Prostate gland (tissue), 2 donors: ENCODE measurements around the gene HMG20B. TPM values are rescaled to one million over a fixed set of nuclear protein-coding genes. Genes with fewer than 3 reads are reported as not detected.

ENCODE experiments used
- DNase-seq: peaks from one replicate; pipeline ENCODE4 v3.0.0-alpha.2; 2019; ENCODE audit warnings: low spot score
- H3K27ac ChIP-seq, 2 donors: fragments of 200-600 bp; sonication (generic); 2 replicates each; pipeline ENCODE4 v1.5.1; 2017 to 2019
- H3K27me3 ChIP-seq: fragments of 200-600 bp; sonication (generic); replicated peaks from 2 replicates; pipeline ENCODE4 v1.5.1; 2019; ENCODE audit not compliant: insufficient read depth
- H3K36me3 ChIP-seq, 2 donors: fragments of 200-600 bp; sonication (generic); 1 replicate in 1 of 2; 2 replicates in 1 of 2; pipeline versions ENCODE4 v1.5.1 to v1.8.1; 2017 to 2019
- H3K4me1 ChIP-seq: fragments of 200-600 bp; sonication (generic); replicated peaks from 2 replicates; pipeline ENCODE4 v1.5.1; 2019
- H3K4me3 ChIP-seq, 2 donors: fragments of 200-600 bp; sonication (generic); 2 replicates each; pipeline ENCODE4 v1.5.1; 2017 to 2019
- H3K9me3 ChIP-seq: fragments of 200-600 bp; sonication (generic); 2 replicates; pipeline ENCODE4 v1.5.1; 2017
- POLR2A ChIP-seq: fragments of 450-650 bp; IDR thresholded peaks from one replicate; pipeline ENCODE4 v1.6.1; 2016; ENCODE audit warnings: antibody characterized with exemption, mild to moderate bottlenecking
- POLR2AphosphoS5 ChIP-seq: sonication (generic); formaldehyde crosslinking; IDR thresholded peaks from one replicate; pipeline ENCODE4 v1.6.1; 2017; ENCODE audit warnings: antibody characterized with exemption
- WGBS: methylation state at CpG from one replicate; pipeline ENCODE4 v1.1.5; 2018; 5-methylcytosine and 5-hydroxymethylcytosine counted together
- intact Hi-C: fragments of 100-400 bp; cut with DNase I; formaldehyde crosslinking; loops from one replicate; pipeline ENCODE4 v1.14.2; 2022
- total RNA-seq, 2 donors: library from RNA; depleted of rRNA; stranded (reverse); fragments of >200 nt; gene quantifications; one replicate each; pipeline ENCODE4 v1.1.0, GENCODE V29; 2016
- TF ChIP-seq, protein P1 (sequence below), 4 experiments: fragments of 200-600 bp in 2 of 4; fragments of 450-650 bp in 2 of 4; sonication (generic) in 2 of 4; IDR thresholded peaks; 1 replicate in 3 of 4; 2 replicates in 1 of 4; pipeline ENCODE4 v1.5.1; 2016 to 2019; ENCODE audit warnings: antibody characterized with exemption in 4 of 4, mild to moderate bottlenecking in 2 of 4, moderate library complexity in 2 of 4

HMG20B gene
- total RNA-seq, 2 donors from 2014 or later: 184 to 369 TPM

DNA sequence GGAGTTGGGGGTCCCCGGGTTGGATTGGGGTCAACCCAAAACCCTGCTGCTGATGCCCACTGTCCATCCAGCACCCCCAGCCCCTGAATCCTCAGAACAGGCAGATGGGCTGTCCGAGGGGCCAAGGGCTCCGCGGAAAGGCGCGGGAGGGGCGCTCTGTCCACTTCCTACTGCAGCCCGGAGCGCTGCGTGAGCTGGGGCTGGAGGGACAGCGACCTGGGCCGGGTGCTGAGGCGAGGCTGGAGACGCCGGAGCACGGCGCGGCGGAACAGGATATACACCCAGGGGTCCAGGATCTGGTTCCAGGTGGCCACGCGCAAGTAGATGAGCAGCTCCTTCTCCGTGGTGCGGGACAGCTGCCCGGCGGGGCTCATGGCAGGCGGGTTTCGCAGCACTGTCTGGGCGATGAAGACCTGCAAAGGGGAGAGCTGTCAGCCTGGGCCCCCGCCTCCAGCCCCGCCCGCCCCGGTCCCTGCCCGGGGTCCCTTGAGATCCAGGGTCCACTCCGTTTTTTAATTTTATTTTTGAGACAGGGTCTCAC is 22.8 kb downstream of the HMG20B start:
- Histone ChIP-seq H3K36me3 (no peaks in the 10 kb centered on the region), H3K4me1 (no peaks in the 10 kb centered on the region), H3K9me3 (no peaks in the 10 kb centered on the region), H3K27ac (no peak overlapping the region), H3K27me3 (no peaks in the 10 kb centered on the region), H3K4me3 (no peak overlapping the region)
- DNase-seq: no peak
- intact Hi-C loops: no loop called here
- TF ChIP-seq, protein P1, sequence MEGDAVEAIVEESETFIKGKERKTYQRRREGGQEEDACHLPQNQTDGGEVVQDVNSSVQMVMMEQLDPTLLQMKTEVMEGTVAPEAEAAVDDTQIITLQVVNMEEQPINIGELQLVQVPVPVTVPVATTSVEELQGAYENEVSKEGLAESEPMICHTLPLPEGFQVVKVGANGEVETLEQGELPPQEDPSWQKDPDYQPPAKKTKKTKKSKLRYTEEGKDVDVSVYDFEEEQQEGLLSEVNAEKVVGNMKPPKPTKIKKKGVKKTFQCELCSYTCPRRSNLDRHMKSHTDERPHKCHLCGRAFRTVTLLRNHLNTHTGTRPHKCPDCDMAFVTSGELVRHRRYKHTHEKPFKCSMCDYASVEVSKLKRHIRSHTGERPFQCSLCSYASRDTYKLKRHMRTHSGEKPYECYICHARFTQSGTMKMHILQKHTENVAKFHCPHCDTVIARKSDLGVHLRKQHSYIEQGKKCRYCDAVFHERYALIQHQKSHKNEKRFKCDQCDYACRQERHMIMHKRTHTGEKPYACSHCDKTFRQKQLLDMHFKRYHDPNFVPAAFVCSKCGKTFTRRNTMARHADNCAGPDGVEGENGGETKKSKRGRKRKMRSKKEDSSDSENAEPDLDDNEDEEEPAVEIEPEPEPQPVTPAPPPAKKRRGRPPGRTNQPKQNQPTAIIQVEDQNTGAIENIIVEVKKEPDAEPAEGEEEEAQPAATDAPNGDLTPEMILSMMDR (IDR thresholded peaks at IDR 0.05): no peak
- no peak for TF ChIP-seq POLR2A
- TF ChIP-seq POLR2AphosphoS5: no peak
- whole genome bisulfite sequencing: 75% methylated on average over 34 of the region's 34 CpGs

DNA sequence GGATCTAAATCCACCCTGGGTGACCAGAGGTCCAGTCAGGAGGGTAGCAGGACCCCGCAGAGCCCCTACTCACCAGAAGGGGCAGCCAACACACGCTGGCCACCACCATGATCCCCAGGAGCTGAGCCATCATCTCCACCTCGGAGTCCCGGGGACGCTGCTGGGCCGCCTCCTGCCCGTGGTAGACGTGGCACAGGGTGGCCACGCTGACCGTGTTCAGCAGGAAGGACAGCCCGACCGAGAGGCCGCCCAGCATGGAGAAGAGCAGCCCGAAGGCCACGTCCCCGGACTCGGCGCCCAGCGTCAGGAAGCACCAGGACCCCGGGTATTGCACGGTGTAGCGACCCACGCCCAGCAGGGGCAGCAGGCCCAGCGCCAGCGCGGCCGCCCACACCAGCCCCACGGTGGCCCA is 27.0 kb downstream of the HMG20B start:
- 85% methylated on average over 18 of the region's 28 CpGs for WGBS
- DNase-seq: no peak
- TF ChIP-seq, protein P1 (IDR thresholded peaks at IDR 0.05): no peak
- TF ChIP-seq POLR2AphosphoS5 (no peak), POLR2A (no peak)

DNA sequence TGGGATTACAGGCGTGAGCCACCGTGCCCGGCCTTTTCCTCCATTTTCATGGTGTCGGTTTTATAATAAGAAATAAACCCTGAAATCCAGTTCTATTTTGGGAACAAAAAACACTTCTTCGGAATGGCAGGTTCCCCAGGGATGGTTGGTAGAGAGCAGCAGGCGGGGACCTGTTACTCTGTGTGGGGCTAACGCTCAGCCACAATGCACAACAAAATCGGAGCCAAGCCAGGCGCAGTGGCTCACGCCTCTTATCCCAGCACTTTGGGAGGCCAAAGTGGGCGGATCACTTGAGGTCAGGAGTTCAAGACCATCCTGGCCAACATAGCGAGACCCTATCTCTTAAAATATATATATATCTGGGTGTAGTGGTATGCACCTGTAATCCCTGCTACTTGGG is 28.3 kb downstream of the HMG20B start:
- intact Hi-C loops: no loop called here
- 83% methylated on average over 12 of the region's 12 CpGs for WGBS

More for the DNA sequence above, 27.0 kb downstream of the HMG20B start:
- H3K9me3 ChIP-seq: no peaks in the 10 kb centered on the region
- no peak overlapping the region for H3K4me3 ChIP-seq
- H3K36me3 ChIP-seq: no peaks in the 10 kb centered on the region
- intact Hi-C loops: no loop called here
- H3K4me1 ChIP-seq: no peaks in the 10 kb centered on the region
- no peaks in the 10 kb centered on the region for H3K27me3 ChIP-seq
- H3K27ac ChIP-seq: no peak overlapping the region

DNA sequence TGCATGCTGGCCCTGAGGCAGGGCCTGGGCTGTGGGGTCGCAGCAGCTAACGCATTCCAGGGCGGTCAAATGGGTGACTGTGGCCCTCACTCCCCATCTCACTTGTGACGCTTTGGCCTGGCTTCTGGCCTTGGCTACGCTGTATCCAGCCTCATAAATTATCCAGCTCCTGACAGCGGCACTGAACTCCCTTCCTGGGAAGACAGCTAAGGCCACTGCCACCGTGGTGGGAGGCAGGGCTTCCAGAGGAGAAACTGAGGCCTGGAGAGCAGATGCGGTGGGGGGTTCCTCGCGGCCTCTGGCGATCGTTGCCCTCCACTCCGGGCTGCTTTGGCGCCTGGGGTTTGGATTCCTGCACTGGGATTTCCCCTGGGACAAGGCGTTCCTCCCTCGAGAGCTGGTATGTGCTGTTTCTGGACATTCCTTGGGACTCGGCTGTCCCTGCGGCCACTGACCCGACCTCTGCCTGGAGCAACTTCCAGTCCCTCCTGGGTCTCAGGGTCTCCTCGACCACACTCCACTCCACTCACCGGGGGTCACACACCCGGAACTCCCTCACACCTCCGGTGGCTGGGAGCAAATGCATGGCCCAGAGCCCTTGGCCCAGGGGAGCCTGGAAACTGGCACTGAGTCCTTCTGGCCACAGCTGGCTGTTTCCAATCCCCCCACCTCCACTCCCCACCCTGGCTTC is 30.5 kb downstream of the HMG20B start:
- no peaks in the 10 kb centered on the region for H3K9me3 ChIP-seq
- H3K27me3 ChIP-seq: no peaks in the 10 kb centered on the region
- WGBS: 57% methylated on average over 23 of the region's 23 CpGs
- no peak overlapping the region for H3K4me3 ChIP-seq
- DNase-seq: no peak
- TF ChIP-seq POLR2A (no peak), POLR2AphosphoS5 (no peak)
- TF ChIP-seq, protein P1 (IDR thresholded peaks at IDR 0.05): no peak
- intact Hi-C loops: no loop called here
- no peaks in the 10 kb centered on the region for H3K36me3 ChIP-seq
- no peak overlapping the region for H3K27ac ChIP-seq
- H3K4me1 ChIP-seq: peaks cover 10% of the 10 kb centered on the region

More for the DNA sequence above, 28.3 kb downstream of the HMG20B start:
- DNase-seq: no peak
- Histone ChIP-seq H3K27me3 (no peaks in the 10 kb centered on the region), H3K4me1 (peaks cover 3% of the 10 kb centered on the region), H3K4me3 (no peak overlapping the region), H3K27ac (no peak overlapping the region), H3K9me3 (no peaks in the 10 kb centered on the region), H3K36me3 (no peaks in the 10 kb centered on the region)
- no peak for TF ChIP-seq POLR2A
- TF ChIP-seq, protein P1 (IDR thresholded peaks at IDR 0.05): no peak
- TF ChIP-seq POLR2AphosphoS5: no peak
